NCI-H524 (cell line): ENCODE data around the gene NFKB2.
A peak's percentile ranks its signal among the peaks of the same experiment; 100 is the strongest.

Experiments used
- DNase-seq, 2 experiments: peaks; one replicate each; lab custom pipeline; 2025; lab: John Stamatoyannopoulos, UW

NFKB2 gene

GRCh38 chr10:102408728-102409603 is 13.5 kb downstream of the NFKB2 start:
- DNase-seq: no peak

DNA sequence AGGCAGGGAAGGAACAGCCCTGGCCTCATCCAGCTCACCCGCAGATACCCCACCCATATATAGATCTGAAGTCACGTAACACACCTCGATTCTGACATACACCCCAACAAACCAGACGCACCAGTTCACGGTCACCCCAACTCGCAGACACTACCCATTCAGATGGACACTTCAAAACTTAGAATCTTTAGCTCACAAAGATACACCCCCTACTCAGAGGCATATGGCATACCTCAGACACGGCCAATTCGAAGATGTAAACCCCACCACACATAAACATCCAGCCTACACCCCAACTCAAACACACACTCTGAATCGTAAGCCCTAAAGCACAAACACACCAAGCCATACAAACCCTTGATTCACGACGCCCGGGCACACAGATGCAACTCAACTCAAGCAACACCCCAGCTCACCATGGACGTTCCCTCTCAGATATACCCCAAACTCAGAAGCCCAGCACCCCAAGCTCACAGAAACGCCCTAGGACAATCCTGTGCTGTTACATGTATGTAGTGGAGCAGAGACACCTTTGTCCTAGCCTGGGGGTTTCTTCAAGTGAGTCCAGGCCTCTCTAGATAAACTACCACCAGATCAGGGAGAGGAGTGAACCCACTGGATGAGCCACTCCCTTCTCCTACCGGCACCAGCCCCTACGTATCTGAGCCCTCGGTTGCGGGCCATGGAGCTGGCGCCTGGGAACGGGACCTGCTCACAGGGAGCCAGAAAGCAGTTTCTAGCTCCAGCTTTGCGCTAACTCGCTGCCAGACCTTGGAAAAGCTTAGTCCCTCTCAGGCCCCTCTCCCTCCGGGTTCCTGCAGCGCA is 14.3 kb downstream of the NFKB2 start:
- no peak for DNase-seq

GRCh38 chr10:102410429-102411073 is 15.0 kb downstream of the NFKB2 start:
- no peak for DNase-seq

GRCh38 chr10:102411341-102412255 is 16.1 kb downstream of the NFKB2 start:
- DNase-seq: peak in 1 of 2 experiments; percentile 43

GRCh38 chr10:102412293-102412692 is 16.8 kb downstream of the NFKB2 start:
- no peak for DNase-seq

GRCh38 chr10:102413053-102413705 is 17.7 kb downstream of the NFKB2 start:
- peak; percentile 19 to 71 for DNase-seq

DNA sequence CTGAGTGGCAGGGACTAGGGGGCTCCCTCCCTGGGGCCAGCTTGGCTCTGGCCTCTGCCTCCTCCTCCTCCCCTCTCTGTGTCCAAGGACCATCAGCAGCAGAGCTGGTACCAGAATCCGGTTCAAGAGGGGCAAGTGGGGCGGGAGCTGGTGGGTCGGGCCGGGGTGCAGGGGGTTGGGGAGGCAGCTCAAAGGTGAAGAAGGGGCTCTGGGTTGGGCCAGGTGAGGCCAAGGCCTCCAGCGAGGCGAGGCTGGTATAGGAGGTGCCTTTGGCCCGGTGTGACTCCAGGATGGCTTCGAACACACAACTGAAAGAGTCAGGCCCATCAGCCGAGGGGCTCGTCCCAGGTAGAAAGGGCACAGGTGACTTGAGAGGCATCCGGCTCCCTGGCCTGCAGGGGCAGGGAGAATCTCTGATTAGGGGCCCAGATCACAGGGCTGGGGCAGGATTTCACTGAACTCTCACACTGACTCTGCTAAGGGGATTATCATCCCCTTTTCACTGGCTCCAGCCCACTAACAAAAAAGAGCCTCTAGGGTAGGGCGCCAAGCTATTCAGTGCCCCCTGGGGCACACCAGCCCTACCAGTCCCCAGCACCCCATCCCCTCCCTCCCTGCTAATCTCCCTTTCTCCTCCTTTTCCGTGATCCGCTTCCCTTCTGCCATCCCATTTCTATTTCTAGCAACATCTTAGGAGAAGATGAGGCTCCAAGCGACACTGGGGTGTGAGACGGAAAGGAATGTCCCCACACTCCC is 18.5 kb downstream of the NFKB2 start:
- no peak for DNase-seq

- no peak for DNase-seq
These were observed 19.2 kb downstream of the NFKB2 start for GRCh38 chr10:102414749-102415148.

- DNase-seq: no peak
These were observed 20.8 kb downstream of the NFKB2 start for GRCh38 chr10:102416283-102416682.

DNA sequence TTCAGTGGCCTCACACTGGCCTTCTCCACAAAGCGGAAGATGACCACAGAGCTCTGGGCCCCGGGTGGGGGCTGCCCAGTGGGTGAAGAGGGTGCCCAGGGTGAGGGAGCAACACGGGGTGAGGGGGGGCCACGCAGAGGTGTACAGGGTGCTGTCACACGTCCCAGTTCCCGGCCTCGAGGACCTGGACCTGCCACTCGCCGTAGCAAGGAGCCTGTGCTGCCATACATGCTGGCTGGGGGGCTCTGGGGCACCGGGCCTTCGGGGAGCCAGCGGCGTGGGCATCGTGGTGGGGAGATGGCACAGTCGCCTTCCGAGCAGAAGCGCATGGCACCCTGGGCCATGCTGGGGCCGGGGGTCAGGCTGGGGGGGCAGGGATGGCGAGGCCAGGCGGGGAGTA is 21.2 kb downstream of the NFKB2 start:
- DNase-seq: no peak

GRCh38 chr10:102418622-102419268 is 23.2 kb downstream of the NFKB2 start, which contains the start of gene PSD:
Gene PSD, minus strand, starts transcription at chr10:102418785. Its CDS starts 1,747 bp downstream, at chr10:102417038.
- peak; percentile 62 to 72 for DNase-seq

- DNase-seq: peak; percentile 62 to 69
These were observed 24.0 kb downstream of the NFKB2 start for GRCh38 chr10:102419269-102420180.

- no peak for DNase-seq
These were observed 24.7 kb downstream of the NFKB2 start for GRCh38 chr10:102420181-102420713.

DNA sequence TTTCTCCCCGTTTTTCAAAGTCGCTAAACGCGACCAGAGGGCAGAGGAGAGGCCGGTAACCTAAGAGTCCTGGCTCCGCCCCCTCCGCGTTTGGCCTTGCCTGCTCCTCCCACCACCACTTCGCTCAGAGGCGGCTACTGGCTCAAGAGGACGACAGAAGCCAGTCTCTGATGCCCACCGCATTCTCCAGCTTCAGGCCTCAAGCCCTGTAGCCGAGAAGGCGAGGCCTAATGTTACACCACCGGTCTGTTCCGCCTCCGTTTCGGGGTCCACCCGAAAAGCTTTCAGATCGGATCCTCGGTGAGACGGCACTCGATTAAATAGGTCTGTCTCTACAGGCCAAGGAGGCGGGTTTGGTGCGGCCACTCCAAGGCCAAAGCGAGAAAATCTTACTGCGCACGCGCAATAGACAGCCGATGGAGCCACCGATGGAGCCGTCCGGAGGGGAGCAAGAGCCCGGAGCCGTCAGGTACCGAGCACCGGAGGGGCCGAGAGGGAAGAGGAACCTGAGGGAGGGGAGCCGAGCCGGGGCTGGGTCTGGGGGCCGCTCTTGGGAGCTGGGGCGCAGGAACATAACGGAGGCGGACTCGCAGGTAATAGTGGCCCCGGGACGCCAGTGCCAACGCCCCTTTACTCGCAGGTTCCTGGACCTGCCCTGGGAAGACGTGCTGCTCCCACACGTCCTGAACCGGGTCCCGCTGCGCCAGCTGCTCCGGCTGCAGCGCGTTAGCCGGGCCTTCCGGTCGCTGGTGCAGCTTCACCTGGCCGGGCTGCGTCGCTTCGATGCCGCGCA is 25.4 kb downstream of the NFKB2 start, which contains the start of gene FBXL15:
TSS of gene FBXL15 (plus strand) at position 123 of the 793 bp plus-strand sequence. CDS start at position 417, 294 bp downstream.
- peak; percentile 76 to 87 for DNase-seq

- no peak for DNase-seq
These were observed 25.9 kb downstream of the NFKB2 start for GRCh38 chr10:102421507-102421756.

- no peak for DNase-seq
These were observed 26.4 kb downstream of the NFKB2 start for GRCh38 chr10:102421757-102422512.
